HG03280 (cell line): ENCODE data around the gene FNDC7.
"Not testable (repeated sequence)": the region's sequence is repeated elsewhere in the genome, so short reads cannot be mapped to it uniquely, and the experiment has no call there.

Source experiments
- ATAC-seq: cut with Tn5 transposase; IDR thresholded peaks from one replicate; pipeline ENCODE4 v1.9.1; 2021; ENCODE audit warnings: mild to moderate bottlenecking, moderate library complexity; ENCODE audit not compliant: unreplicated experiment

FNDC7 gene

DNA sequence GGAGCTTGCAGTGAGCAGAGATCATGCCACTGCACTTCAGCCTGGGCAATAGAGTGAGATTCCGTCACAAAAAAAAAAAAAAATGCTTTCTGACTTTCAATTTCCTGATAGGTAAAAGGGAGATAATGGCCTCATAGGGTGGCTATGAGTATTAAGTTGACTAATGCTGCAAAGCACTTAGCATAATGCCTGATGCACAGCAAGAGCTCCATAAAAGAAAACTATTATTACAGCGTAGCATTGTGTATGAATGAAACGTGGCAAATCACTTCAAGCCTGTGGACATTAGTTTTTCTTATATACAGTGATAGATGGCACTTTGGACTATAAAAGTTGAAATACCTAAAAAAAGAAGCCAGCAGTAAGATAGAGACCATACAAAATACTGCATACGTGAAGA lies 16.8 kb downstream of the FNDC7 start:
- no peak for ATAC-seq

DNA sequence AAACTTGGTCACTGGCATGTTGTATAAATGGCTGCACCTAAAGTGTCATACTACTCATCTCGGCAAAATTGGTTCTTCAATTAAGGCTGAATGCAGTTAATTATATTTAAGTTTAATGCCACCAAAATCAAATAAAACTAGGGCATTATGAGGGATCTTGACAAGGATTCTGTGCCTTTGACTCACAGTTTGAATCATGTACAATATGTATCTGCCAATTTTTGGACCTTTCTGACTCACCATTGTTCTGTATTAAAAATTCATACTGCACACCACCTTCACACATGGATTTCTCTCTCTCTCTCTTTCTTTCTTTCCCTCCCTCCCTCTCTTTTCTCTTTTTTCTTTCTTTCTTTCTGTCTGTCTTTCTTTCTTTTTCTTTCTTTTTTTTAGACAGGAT lies 19.7 kb downstream of the FNDC7 start:
- ATAC-seq = no peak

DNA sequence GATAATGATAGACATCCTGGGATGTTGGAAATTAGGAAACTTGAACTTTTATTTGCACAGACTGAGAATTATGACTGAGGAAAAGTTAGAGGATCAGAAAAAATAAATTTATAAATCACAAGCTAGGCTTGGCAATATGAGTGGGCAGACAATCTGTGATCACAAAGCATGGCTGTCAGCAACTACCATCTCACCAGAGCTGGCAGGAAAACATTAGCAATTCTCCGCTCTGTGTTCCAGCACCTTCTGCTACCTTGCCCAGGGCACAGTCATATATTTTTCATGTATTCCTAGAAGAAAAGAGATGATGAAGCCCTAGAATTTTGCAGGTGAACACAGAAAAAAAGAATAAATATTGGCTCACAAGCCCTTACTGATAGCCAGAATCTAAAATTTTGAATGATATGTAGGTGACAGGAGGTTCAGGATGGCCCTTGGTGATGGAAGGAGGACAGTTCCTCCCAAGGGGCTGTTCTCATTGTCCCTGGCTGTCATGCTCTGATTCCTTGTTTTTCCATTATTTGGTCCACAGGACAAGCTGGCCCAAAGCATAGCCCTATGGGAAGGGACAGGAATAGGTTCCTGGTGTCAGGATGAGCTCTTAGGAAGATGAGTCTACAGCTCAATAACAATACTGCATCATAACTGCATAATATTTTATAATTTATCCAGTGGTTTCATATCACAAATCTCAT lies 21.6 kb downstream of the FNDC7 start:
- ATAC-seq = no peak

DNA sequence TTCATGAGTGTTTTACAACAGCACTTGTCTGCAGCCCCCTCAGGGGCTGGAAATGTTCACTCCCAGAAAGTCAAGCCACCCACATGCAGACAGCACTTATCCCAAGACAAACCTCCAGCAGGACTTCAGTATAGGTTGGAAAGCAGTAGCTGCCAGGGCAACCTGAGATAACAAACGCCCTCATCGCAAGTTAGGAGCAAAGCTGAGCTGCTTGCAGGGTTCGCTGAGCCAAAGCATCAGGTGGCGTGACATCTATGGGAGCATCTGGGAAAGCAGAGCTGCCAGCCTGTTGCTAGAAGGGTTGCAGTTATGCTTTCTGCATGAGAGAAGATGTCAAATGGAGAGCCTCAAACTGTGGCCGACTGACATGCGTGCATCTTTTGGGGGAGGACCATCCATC lies 29.5 kb downstream of the FNDC7 start:
- ATAC-seq = no peak

DNA sequence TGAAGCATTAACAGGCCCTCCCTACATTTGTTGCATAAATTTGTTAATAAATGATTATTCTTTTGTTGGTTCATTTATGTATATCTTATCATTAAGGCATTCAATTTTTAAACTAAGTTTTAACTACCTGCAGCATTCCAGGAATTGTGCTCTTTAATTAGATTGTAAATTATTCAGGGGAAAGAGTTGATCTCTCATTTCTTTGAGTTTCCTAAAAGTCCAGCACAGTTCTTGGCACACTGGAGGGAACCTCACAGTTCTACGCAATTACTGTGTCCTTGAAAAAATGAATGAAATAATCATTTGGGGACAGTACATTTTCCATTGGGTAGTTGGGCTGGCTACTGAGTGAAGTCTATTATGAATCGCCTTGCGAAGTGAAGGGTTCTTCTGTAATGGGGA lies 33.3 kb downstream of the FNDC7 start:
- ATAC-seq = no peak

DNA sequence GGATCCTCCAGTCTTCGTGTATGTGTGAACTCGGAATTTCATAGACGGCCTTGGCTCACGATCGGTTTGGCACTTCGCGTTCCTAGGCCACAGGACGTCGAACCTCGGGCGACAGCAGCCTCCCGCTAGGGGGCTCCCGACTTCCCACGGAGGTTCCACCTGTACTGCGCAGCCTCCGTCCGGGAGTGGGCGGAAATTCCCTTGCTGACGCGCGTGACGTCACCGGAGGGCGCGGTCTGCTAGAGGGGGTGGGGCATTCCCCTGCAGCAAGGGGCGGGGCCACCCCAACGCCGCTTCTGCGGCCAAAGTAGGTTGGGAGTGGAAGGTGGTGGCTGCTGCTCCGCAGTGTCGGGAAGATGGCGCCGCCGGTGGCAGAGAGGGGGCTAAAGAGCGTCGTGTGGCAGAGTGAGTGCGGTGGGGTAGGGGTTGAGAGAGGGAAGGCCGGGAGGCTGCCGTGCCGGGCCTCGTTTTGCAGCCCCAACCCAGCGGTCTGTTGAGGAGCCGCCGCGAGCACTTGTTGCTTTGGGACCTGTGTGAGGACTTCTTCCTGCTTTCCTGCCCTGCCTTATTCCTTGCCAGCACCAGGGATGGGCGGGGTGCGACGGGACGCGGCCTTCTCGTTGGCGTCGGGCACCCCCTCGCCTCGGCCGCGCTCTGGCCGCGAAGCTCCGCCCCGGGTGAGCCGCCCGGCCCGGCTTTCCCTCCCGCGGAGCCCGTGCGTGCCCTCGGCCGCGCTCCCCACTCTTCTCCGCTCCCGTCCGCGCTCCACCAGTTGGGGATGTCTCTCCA lies 33.9 kb downstream of the FNDC7 start, which contains the start of gene STXBP3:
STXBP3 (plus strand) TSS at position 293 of the 789 bp plus-strand sequence; CDS start at position 357, 64 bp downstream.
- ATAC-seq = peak; percentile 89

DNA sequence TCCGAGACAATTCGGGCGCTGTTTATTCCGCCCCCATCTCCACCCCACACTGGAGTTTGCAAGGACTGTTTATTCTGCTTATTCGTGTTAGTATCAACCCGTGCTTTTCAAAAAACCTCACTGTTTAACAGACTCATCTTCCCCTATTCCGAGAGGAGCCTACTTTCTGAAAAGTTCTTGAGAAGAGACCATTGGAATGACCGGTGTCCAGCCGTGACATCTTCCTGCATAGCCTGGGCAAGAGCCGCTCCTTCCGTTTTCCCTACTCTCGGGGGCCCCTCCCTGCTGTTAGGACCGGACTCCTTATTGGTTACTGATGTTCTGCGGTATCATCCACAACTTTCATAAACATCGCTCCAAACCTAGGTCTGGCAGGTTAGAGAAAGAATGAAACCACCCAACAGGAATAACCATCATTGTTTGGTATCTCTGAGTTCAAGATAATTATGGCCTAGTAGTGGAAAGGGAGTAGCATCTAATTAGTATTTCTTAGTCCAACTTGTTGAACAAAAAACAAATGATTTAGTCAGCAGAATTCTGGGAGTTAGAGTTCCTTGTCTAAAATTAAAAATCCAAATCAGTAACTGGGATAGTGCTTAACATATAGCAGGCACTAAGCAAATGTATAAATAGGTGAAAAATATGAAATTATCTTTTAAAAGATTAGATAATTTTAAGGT lies 34.6 kb downstream of the FNDC7 start:
- ATAC-seq = peak; percentile 7

DNA sequence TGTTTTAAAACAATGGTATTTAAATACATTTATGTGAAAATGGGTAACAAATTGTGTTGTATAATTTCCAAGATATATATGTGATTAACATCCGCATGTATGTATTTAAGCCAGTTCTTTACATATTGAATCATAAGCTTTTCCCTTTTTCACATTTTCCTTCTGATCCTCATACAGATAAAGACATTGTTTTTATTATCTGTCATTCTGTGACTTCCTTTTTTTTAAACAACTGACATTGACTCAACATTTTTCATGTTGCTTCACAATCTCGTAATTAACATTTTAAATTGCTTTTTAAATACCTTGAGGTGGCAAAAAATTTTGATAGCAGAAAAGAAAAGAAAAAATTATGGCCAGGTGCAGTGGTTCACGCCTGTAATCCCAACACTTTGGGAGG lies 35.2 kb downstream of the FNDC7 start:
- no peak for ATAC-seq

DNA sequence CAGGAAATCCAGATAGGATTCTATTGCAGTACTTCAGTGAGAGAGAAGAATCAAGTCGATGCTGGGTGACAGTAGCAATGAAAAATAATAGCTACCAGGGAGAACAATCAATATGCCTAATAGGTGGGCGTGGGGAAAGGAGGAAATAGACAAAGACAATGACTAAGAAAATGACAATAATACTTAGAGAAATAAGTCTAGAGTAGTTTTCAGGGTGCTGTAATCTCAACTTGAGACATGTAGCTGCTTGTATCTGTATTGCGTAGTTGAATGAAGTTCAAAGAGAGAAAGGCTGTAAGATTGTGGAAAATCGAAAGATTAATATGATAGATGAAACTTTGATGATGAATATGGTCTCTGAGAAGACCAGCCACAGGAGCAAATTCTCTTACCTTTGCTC lies 36.4 kb downstream of the FNDC7 start:
- no peak for ATAC-seq

DNA sequence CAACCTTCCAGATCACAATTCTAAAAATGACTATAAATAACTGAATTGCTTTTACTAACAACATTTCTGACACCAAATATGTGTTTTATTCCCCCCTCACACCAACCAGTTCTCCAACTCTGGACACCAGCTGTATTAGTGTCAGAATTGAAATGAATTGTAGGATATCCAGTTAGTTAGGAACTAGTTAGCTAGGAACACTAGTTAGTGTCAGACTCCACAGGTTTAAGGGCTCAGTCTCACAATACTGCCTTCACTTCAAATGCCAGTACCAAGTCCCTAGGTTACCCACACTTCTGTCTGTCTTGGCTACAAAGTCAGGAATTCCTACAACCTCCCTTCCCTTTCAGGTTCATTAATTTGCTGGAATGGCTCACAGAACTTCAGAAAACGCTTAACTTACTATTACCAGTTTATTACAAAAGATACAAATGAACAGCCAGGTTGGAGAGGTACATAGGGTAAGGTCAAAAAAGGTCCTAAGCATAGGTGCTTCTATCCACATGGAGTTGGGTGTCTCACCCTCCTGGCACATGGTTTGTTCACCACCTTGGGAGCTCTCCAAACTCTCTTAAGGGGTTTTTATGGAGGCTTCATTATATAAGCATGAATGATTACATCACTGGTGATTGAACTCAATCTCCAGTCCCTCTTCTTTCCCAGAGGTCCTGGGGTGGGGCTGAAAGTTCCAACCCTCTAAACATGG lies 37.9 kb downstream of the FNDC7 start:
- no peak for ATAC-seq

DNA sequence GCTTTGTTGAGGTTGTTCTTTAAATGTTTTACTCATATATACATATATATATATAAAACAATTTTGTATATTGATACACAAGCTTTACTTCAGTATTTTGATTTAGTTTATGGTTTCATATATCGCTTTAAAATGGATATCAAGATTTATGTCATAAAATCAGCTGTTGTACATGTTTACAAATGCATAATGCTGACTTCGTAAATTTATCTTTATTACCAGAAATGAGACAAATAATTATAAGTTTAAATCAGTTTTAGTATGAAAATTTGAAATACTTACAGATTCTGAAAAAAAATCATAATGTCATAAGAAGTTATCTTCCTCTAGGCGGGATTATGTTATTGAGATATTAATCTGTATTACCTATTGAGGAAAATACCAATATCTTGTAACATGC lies 40.7 kb downstream of the FNDC7 start:
- ATAC-seq = no peak

DNA sequence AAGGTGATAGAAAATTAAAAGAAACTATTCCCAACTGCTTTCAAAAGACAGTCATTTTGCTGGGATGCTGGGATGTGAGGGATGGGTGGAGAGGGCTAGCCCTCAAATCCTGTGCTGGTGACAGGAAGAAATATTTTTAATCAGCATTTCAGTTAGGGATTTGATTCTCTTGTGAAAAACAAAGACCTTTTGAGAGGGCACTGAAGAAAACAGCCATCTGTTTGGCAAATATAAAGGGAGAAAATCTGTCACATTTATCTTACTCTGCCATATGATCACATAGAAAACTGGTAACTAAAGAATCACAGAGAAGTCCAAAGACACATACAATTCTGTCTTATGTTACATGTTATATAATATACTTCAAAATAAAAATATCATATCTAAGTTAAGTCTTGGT lies 46.1 kb downstream of the FNDC7 start:
- no peak for ATAC-seq

DNA sequence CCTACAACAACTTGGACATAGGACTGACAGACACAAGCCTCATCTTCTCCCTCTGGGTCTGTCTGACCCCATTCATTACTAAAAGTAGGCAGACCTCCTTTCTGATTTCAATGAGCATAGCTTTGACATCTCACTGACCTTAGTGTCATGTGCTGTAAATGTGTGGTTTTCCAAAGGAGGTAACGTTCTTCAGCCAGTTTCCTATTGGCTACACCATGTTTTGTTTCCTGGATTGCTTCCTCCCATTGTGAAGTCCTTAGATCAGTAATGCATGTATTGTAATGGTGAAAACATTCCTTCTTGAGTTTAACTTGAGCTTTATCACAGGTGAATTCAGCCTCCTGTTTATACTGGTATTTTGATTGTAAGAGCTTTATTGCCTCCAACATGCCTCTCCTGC lies 54.4 kb downstream of the FNDC7 start:
- no peak for ATAC-seq

DNA sequence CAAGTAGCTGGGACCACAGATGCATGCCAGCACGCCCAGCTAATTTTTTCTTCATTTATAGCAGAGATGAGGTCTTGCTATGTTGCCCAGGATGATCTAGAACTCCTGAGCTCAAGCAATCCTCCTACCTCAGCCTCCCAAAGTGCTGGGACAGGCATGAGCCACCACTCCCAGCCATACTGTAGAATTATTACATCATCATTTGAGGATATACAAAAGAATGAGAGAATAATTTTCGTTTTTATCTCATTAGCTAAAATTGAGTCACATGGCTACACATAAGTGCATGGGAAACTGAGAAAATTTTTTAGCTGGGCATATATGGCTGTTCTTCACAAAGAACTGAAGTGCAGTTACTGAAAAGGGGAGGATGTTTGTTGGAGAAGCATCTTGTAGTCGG lies 55.0 kb downstream of the FNDC7 start:
- ATAC-seq = no peak

DNA sequence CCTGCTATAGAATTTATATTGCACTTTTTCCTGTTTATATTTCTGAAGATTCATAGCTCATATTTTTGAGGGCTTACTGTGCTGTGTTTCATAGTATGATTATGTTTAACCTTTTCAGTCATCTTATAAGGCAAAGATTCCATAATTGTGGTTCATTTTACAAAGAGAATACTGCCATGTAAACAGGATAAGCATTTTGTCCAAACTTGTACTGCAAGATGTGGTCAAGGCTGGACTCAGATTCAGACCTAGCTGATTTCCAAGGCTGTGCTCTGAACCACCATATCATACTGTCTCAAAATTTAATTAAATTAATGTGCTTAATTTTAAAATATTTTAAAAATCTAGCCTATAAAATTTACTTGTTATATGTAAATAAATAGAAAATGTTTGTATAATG lies 65.1 kb downstream of the FNDC7 start:
- ATAC-seq = no peak

DNA sequence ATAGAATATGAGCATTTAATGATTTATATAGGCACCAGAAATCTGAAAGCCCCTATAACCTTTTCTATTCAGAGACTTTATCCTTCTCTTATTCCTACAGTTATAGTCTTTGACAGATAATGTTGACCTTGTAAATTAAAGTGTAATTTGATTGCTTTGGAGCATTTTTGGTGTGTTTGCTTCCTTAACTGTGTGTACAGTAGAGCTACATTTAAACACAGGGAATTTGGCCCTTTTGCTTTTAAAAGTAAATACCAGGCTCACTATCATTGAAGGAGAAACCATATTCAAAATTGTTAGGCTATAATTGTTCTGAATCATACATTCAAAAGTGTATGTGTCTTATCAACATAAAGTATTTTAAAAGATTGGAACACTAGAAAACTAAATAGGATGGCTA lies 66.7 kb downstream of the FNDC7 start:
- no peak for ATAC-seq

DNA sequence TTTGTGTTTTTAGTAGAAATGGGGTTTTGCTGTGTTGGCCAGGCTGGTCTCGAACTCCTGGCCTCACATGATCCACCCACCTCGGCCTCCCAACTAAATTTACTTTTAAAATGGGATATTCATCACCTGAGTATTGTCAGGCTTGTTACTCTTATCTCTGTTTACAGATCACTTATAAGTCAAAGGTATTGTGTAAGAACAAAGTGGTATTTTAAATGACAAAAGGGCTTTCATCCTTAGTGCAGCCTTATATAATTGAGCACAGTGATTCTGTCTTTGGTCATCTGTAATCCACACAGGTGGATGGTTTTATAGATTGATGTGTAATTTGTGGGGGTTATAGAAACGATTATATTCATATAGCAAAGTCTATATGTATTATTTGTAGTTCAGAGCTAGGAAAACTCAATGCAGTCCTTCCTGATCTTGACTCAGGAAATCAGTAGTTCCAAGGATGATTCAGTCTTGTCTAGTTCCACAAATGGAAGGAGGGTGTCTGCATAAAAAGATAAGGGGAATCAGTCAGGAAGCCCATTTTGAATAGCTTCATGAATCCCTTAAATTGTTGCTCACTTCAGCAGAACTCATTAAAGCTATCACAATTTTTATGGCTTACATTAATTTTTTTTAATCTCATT lies 68.3 kb downstream of the FNDC7 start:
- ATAC-seq = no peak

DNA sequence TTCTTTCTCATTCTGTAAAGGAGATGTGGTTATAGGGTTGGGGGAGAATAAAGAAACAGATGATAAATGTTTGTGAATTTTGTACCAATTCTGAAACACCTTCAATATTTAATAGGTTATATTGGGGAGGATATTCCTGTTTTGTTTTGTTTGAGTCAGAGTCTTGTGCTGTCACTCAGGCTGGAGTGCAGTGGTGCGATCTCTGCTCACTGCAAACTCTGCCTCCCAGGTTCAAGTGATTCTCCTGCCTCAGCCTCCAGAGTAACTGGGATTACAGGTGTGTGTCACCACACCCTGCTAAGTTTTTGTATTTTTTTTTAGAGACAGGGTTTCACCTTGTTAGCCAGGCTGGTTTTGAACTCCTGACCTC lies 68.9 kb downstream of the FNDC7 start:
- not testable (repeated sequence) for ATAC-seq

DNA sequence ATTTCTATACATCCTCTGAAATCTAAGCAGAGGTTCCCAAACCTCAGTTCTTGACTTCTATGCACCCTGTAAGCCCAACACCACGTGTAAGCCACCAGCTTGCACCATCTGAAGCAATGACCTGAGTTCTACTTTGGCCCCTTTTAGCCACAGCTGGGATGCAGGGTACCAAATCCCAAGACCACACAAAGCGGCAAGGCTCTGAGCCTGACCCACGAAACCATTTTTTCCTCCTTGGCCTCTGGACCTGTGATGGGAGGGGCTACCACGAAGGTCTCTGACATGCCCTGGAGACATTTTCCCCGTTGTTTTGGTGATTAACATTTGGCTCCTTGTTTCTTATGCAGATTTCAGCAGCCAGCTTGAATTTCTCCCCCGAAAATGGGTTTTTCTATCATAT lies 72.6 kb downstream of the FNDC7 start:
- no peak for ATAC-seq

DNA sequence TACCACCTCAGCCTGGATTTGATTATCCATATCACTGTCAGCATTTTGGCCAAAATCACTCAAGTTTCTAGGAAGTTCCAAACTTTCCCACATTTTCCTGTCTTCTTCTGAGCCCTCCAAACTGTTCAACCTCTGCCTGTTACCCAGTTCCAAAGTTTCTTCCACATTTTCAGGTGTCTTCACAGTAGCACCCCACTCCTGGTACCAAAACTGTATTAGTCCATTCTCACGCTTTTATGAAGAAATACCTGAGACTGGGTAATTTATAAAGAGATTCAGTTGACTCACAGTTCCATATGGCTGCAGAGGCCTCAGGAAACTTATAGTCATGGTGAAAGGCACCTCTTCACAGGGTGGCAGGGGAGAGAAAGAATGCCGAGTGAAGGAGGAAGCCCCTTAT lies 73.2 kb downstream of the FNDC7 start:
- no peak for ATAC-seq

DNA sequence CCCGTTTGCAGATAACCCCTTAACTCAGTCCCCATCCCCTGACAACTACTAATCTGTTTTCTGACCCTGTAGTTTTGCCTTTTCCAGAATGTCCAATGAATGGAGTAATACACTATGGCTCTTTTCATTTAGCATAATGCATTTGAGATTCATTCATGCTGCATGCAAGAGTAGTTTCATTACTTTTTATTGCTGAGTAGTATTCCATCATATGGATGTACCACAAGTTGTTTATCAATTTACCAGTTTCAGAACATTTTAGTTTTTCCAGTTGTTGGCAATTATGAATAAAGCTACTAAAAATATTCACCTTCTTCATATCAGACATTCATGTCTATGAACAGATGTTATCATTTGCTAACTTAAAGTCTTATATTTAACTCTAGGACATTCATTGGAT lies 79.1 kb downstream of the FNDC7 start:
- no peak for ATAC-seq
